HG03354 (cell line): ENCODE results near the gene CAPZA1.
A peak's percentile ranks its signal among the peaks of the same experiment; 100 is the strongest.

Experiments used
- ATAC-seq: cut with Tn5 transposase; IDR thresholded peaks from one replicate; pipeline ENCODE4 v1.9.1; 2021; ENCODE audit warnings: mild to moderate bottlenecking; ENCODE audit not compliant: unreplicated experiment, poor library complexity, severe bottlenecking

CAPZA1 gene

DNA sequence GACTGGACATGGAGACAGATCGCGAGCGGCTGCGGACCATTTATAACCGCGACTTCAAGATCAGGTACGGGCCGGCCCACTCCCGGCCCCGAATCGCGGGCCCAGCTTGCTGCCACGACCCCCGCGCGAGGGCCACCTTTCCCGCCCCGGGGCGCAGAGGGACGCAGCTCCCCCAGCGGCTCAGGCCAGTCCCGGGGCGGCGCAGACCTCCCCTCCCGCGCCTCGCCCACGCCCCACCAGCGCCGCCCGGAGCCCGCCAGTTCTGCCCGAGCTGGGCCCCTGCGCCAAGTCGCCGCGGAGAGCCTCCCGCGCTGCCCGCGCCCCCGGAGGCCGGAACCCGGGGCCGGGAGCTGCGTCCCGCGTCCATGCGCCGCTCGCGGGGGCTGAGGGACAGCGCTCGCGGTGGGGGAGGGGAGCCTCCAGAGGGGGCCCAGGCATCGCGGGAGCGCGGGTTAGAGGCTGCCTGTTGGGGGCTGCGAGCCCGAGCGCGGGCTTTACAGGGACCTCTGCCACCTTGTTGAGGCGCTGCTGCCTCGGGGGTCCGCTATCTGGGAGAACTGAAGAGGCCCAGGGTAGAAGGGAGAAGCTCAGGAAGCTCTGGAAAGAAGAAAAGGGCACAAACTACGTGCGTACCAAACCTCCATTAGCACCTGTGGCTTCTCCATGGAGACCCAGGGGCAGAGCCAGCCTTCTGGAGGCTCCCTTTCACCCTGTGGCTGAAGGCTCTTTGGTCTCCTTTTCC is 55.5 kb downstream of the CAPZA1 start:
- ATAC-seq: peak; percentile 43

DNA sequence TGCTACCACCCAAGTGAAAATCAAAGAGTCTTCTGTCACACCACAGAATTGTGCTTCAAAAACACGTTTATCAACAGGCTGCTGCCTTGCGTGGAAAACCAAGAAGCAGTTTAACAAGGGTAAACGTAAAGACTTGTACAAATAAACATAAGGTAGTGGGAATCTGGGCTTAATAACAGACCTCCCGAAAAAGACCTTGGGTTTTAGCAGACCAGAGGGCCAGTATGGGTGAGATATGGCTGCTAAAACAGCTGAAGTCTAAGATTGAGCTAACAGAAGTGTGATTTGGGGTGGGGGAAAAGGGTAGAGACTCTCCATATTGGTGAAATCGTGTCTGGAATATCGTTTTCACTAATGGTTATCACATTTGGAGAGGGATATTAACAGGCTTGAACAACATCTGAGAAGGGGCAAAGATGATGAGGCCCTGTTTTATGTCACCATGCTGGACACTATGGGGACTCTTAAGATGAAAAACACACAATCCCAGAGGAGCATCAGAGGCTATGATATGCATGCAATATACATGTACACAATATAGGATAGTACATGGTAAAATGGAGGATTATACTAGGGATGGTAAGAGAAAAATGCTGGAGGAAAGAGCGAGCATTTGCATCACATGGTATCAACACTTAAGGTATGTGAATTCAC is 56.2 kb downstream of the CAPZA1 start:
- ATAC-seq: no peak

DNA sequence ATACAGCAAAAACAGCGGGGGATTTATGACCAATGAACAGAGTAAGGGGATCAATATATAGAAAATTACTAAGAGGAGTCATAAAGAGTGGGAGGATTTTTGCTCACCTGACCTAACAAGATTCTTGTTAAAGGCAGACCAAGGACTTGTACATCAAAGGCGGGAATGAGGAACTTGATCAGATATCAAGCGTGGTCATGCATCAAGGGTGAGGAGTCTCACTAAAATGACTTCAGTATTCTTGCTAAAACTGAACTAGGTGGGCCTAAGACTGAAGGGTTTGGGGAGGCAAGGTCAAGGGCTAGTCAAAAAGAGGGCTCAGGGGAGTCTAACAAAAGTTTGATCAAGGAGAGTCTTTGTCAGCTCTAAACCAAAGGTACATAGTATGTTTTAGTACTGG is 56.9 kb downstream of the CAPZA1 start:
- ATAC-seq: no peak

DNA sequence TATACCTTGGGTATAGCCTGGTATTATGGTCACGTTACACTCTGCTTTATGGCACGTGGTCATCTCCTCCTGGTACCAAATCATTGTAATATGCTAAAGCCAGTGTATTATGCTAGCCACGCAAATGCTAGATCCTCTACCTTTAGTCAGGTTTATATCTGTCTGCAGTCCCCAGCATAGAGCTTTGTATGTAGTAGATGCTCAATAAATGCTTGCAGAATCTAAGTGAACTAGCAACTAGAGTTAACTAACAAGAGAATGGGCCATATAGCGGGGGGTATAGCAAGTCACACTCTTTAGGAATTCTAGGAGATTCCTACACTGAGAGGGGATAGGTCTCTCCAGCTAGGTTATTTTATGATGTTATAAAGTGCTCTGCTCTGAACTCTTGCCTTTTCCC is 57.9 kb downstream of the CAPZA1 start:
- ATAC-seq: no peak

DNA sequence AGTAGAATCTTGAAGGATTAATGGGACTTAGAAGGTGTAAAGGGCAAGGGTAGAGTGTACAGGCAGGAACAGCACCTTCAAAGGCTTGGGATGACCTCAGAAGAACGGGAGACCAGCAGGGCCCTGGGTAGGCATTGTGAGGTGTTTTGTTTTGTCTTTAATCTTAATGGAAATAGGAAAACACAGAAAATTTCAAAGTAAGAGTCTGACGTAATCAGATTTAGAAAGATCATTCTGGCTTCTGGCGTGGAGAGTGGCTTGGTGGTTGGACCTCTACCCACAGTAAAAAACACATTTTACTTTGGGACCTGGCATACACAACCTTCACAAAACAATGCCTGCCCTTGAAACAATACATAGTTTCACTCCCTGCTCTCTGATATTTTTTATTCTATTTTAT is 59.0 kb downstream of the CAPZA1 start:
- no peak for ATAC-seq

DNA sequence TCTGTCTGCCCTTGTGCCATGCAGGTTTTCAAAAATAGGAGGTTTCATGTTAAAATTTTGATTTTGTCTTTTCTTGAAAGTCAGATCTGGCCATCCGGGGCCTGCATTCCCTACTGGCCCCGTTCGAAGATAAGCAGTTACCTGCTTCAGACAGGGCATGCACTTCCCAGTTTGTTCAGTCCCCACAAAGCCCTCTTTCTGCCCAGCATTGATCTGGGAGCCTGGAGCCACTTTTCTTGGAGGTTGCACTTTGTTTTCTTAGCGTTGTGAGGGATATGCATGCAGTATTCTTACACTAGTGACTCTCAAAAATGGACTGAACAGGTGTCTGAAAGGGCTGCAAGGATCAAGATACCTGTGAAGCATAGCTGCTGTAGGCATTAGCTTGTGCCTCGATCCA is 66.3 kb downstream of the CAPZA1 start:
- ATAC-seq: no peak

DNA sequence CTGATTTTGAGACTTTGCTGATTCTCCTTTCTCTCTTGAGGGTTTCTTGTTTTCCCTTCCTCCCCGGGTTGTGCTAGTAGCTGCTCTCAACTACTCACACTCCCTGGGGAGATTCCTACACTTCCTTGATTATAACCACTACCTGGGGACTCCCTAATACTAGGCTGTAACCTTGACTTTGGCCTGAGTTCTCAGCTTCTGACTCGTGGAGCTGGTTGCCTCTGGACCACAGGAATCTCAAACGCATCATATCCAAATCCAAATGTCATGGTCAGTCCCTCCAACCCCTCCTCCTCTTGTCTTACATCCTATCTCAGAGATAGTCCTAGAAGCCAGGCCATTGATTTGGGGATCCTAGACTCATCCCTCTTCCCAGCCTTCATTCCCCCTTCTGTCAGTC is 66.8 kb downstream of the CAPZA1 start:
- ATAC-seq: no peak

DNA sequence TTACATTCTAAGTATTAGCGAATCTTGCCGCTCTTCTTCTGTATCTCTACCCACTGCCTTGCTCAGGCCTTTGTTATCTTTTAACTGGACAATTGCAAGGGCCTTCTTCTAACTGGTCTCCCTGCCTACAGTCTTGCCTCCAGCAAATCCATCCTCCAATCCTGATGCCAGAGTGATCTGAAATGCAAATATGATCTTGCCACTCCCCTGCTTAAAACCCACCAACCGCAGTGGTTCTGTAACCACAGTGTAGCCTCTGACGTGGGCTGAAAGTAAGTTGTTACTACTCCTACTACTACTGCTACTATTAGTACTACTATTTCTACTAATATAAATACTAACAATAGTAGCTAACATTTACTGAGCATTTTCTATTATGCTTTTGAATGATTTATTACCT is 67.2 kb downstream of the CAPZA1 start:
- no peak for ATAC-seq

DNA sequence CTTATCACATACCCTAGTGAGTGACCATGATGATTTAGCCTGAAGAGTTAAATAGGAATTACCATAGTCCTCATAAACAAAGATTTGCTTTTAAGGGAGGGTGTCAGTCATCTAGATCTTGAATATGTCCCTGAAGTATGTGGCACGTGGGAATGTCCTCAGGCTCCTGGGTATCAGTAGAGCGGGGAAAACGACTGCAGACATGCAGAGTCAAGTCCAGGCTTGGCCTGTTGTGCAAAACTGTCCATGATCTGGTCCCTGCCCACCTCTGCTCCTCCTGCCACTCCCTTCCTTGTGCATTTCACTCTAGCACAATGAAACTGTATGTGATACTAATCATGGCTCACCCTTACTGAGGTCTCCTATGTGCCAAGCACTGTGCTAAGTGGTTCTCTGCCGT is 67.7 kb downstream of the CAPZA1 start:
- no peak for ATAC-seq

DNA sequence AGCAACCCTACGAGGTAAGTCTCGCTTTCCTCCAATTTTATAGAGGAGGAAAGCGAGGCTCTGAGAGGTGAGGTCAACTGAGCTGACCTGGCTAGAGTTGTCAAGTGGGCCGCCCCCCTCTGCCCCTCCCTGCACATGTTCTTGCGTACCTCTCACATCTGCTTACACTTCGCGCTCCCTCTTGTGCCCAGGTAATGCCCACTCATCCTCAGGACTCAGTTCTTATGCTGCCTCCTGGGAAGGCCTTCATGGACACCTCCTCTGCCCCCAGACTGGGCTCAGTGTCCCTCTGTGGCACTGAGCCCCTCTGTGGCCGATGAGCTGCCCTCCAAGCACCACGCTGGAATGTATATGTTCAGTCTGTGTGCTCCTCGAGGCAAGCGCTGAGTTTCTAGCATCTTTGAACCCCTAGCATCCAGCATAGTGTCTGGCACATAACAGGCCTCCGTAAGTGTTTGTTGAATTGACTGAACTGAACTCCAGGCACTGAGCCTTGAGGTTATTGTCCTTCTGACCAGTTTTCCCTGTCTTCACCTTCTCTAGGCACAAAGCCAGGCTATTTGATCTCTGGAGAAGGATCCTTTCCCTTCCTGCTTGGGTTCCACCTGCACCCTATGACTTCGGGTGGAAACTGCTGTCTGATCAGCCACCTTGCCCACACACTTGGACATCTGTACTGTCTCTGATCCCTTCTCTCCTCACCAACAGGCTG is 68.3 kb downstream of the CAPZA1 start:
- no peak for ATAC-seq

DNA sequence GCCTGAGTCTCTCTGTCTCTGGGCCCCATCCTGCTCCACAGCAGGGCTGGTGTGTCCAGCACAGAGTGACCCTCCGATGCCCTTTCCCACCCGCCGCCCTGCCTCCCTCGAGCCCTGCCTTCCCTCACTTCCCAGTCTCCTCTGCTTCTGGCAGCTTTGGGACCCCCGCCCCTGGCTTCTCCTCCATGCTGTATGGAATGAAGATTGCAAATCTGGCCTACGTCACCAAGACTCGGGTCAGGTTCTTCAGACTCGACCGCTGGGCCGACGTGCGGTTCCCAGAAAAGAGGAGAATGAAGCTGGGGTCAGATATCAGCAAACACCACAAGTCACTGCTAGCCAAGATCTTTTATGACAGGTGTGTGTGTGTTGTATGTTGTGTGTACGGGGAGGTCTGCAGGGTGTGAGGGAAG is 69.2 kb downstream of the CAPZA1 start:
- no peak for ATAC-seq

DNA sequence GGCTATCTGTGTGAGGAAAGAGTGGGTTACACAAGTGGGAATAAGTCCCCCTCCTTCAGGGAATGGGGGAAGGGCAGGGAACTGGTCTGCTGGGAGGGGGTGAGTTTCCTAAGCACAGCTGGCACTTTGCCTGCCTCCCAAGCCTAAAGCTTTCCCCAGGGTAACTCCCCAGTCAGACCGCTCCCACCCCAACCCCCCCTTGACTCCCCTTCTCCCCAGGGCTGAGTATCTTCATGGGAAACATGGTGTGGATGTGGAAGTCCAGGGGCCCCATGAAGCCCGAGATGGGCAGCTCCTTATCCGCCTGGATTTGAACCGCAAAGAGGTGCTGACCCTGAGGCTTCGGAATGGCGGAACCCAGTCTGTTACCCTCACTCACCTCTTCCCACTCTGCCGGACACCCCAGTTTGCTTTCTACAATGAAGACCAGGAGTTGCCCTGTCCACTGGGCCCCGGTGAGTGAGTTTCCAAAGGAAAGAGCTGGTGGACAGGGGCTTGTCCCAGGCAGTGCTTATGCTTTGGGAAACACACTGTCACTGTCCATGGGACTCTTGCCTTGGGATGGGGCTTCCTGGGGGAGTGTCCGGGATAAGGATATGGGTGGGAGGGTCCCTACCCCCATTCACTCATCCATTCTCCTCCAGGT is 69.7 kb downstream of the CAPZA1 start:
- no peak for ATAC-seq

DNA sequence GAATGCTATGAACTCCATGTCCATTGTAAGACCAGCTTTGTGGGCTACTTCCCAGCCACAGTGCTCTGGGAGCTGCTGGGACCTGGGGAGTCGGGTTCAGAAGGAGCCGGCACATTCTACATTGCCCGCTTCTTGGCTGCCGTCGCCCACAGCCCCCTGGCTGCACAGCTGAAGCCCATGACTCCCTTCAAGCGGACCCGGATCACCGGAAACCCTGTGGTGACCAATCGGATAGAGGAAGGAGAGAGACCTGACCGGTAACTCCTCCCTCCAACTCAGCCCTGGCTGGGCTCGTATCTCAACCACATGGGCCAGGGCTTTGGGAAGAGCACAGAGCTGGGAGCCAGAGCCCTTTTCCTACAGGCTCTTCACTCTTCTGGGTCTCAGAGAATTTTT is 70.2 kb downstream of the CAPZA1 start:
- no peak for ATAC-seq

DNA sequence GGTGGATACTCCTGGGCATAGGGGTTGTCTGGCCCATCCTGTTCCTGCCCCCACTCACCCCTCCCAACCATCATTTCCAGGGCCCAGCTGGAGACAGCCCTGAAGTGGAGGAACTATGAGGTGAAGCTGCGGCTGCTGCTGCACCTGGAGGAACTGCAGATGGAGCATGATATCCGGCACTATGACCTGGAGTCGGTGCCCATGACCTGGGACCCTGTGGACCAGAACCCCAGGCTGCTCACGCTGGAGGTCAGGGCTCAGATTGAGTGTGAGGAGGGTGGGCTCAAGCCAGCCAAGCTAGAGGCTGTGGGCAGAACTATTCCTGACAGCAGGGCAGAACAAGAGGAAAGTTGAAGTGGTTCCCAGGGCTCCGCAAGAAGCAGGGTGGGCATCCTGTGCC is 73.0 kb downstream of the CAPZA1 start:
- ATAC-seq: no peak

DNA sequence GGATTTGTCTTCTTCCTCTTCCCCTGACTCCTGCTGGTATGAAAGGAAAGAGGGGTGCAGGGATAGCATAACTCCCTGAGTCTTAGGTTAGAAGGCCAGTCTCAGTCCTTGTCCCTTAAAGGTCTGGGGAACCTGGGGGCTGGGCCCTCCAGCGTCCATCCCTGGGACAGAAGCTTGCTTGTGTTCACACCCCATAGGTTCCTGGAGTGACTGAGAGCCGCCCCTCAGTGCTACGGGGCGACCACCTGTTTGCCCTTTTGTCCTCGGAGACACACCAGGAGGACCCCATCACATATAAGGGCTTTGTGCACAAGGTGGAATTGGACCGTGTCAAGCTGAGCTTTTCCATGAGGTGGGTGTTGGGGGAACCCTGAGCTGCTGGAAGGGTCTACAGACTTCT is 74.2 kb downstream of the CAPZA1 start:
- ATAC-seq: no peak

DNA sequence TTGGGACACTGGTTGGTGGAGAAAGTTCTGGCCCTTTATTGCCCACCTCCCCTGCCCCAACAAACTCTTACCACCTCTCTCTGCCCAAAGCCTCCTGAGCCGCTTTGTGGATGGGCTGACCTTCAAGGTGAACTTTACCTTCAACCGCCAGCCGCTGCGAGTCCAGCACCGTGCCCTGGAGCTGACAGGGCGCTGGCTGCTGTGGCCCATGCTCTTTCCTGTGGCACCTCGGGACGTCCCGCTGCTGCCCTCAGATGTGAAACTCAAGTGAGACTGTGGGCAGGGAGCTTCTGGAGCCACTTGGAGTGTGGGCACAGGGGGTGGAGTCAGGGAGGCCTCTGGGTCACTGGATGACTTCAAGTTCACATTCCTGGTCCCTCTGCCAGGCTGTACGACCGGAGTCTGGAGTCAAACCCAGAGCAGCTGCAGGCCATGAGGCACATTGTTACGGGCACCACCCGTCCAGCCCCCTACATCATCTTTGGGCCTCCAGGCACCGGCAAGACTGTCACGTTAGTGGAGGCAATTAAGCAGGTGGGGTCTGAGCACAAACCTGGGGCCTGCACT is 74.8 kb downstream of the CAPZA1 start:
- no peak for ATAC-seq

DNA sequence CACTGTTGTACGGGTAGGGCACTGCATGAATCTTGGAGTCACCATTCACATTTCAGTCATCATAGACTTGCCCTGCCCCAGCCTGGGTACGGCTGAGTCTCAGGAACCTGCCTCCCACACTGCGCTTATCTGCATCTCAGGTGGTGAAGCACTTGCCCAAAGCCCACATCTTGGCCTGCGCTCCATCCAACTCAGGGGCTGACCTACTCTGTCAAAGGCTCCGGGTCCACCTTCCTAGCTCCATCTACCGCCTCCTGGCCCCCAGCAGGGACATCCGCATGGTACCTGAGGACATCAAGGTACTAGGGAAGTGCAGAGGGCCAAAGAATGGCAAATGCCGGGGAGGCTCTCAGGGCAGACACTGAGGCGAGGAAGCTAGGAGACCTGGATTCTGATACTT is 75.6 kb downstream of the CAPZA1 start:
- ATAC-seq: no peak

DNA sequence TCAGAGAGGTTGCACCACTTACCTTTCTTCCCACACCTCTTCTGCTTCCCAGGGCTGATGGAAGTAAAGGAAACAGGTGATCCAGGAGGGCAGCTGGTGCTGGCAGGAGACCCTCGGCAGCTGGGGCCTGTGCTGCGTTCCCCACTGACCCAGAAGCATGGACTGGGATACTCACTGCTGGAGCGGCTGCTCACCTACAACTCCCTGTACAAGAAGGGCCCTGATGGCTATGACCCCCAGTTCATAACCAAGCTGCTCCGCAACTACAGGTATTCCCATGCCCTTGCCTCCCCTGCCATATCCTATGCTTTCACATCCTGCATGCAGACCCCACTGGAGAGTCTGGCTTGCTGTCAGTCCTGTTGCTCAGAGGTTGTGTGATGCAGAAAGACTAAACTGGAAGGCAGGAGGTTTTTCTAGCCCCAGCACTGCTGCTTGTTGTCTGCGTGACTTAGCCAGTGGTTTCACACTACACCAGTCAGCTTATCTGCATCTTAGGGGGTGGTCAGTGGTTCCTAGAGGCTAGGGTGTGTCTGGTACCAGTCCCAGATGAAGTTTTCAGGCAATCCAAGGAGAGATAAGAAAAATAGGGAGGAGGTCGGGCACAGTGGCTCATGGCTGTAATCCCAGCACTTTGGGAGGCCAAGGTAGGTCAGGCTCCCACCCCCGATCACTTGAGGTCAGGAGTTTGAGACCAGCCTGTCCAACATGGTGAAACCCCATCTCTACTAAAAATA is 77.1 kb downstream of the CAPZA1 start:
- no peak for ATAC-seq

DNA sequence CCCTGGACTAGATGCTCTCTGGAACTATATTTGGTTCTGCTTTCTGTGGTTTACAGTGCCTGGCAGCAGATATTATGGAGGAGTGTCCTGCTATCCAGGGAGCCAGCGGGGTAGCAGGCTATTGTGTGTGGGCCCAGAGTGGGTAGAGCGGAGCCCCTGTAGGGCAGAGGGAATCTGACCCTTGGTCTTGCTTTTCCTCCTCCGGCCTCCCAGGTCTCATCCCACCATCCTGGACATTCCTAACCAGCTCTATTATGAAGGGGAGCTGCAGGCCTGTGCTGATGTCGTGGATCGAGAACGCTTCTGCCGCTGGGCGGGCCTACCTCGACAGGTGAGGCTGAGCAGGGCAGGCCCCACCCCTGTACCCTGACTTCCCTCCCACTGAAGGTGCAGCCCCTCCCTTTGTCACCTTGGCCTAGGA is 78.2 kb downstream of the CAPZA1 start:
- no peak for ATAC-seq
